Common myeloid progenitor, CD34-positive (primary cell): Measurements from ENCODE around the gene NDC1.
A peak's percentile ranks its signal among the peaks of the same experiment; 100 is the strongest.
"Not testable (repeated sequence)": the region's sequence is repeated elsewhere in the genome, so short reads cannot be mapped to it uniquely, and the experiment has no call there.

Source experiments
- CTCF ChIA-PET: fragments of 350-600 bp; sonication (Branson Sonifier 250); formaldehyde crosslinking; loops from one replicate; lab custom pipeline; 2021; ENCODE audit warnings: antibody characterized with exemption; lab: Charles Lee
- POLR2A ChIA-PET: fragments of 350-600 bp; sonication (Branson Sonifier 250); formaldehyde crosslinking; loops from one replicate; lab custom pipeline; 2021; ENCODE audit warnings: antibody characterized with exemption; lab: Charles Lee
- DNase-seq, 3 donors: peaks; one replicate each; pipeline versions ENCODE4 v3.0.0 to v3.0.0-alpha.2; 2013
- H3K27ac ChIP-seq, 2 experiments: 1 replicate in 1 of 2; 2 replicates in 1 of 2; pipeline ENCODE4 v1.7.0; 2013; ENCODE audit warnings: inconsistent platforms in 2 of 2, low read length in 2 of 2, mild to moderate bottlenecking in 2 of 2, low read depth in 1 of 2, moderate library complexity in 1 of 2; ENCODE audit not compliant: severe bottlenecking in 2 of 2, insufficient read depth in 1 of 2, poor library complexity in 1 of 2
- H3K27me3 ChIP-seq, 5 experiments: replicated peaks in 2 of 5; 1 replicate in 3 of 5; 2 replicates in 2 of 5; pipeline versions ENCODE4 v1.6.1 to v1.7.0; 2013; ENCODE audit warnings: low read length in 4 of 5, mild to moderate bottlenecking in 2 of 5, moderate library complexity in 2 of 5, inconsistent platforms in 1 of 5; ENCODE audit not compliant: insufficient read depth in 5 of 5, control insufficient read depth in 4 of 5
- H3K36me3 ChIP-seq, 4 experiments: 1 replicate in 2 of 4; 2 replicates in 2 of 4; pipeline versions ENCODE4 v1.6.1 to v1.7.0; 2013; ENCODE audit warnings: low read length in 3 of 4, control low read depth in 1 of 4, mild to moderate bottlenecking in 1 of 4; ENCODE audit not compliant: control insufficient read depth in 4 of 4, insufficient read depth in 4 of 4
- H3K4me1 ChIP-seq, 4 experiments: 1 replicate in 3 of 4; 2 replicates in 1 of 4; pipeline versions ENCODE4 v1.6.1 to v1.7.1; 2013; ENCODE audit warnings: low read length in 3 of 4, mild to moderate bottlenecking in 3 of 4, control low read depth in 1 of 4, inconsistent platforms in 1 of 4, moderate library complexity in 1 of 4; ENCODE audit not compliant: control insufficient read depth in 4 of 4, insufficient read depth in 4 of 4; ENCODE audit errors: control extremely low read depth in 1 of 4
- H3K4me3 ChIP-seq, 7 experiments: 1 replicate in 4 of 7; 2 replicates in 3 of 7; pipeline versions ENCODE4 v1.5.1 to v1.7.0; 2013; ENCODE audit warnings: mild to moderate bottlenecking in 7 of 7, low read length in 6 of 7, moderate library complexity in 6 of 7, inconsistent platforms in 2 of 7, low read depth in 2 of 7, control low read depth in 1 of 7; ENCODE audit not compliant: insufficient read depth in 4 of 7, control insufficient read depth in 1 of 7; ENCODE audit errors: extremely low read depth in 1 of 7
- H3K9me3 ChIP-seq, 5 experiments: 1 replicate in 4 of 5; 2 replicates in 1 of 5; pipeline versions ENCODE4 v1.6.1 to v1.7.1; 2013; ENCODE audit warnings: low read length in 4 of 5, mild to moderate bottlenecking in 2 of 5, inconsistent platforms in 1 of 5, low read depth in 1 of 5, moderate library complexity in 1 of 5; ENCODE audit not compliant: control insufficient read depth in 4 of 5, insufficient read depth in 2 of 5; ENCODE audit errors: control extremely low read depth in 1 of 5
- WGBS: methylation state at CpG from one replicate; pipeline ENCODE4 v1.1.5; 2013; ENCODE audit not compliant: insufficient coverage; 5-methylcytosine and 5-hydroxymethylcytosine counted together

The NDC1 gene

DNA sequence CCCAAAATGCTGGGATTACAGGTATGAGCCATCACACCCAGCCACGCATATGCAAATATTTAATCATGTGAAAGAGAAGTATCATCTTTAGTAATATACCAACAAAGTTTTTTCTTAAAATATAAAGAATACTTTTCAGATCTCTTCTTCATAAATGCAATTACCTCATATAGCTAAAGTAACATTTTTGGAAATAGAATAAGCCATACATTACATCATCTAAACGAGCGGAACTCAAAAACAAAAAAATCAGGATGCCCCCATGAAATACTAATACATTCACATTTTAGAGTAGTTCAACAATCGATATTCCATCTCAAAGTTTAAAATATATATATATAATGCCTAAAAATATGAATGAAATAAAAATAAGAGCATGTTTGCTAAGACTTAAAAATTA lies 4.7 kb downstream of the NDC1 start:
- CTCF ChIA-PET: interaction anchor here (1.1 to 1.5 kb wide), 2 partner anchors 13 to 24 kb away, joined by 4 to 5 read pairs; no protein-coding TSS in a partner anchor
- H3K9me3 ChIP-seq: no peaks in the 10 kb centered on the region
- no peak overlapping the region for H3K4me3 ChIP-seq
- H3K36me3 ChIP-seq: peaks cover 3 to 23% (median 5%) of the 10 kb centered on the region in 4 experiments
- DNase-seq: no peak
- POLR2A ChIA-PET: no interaction called here
- WGBS: no CpG with 5 or more reads among the region's 4 CpGs
- H3K27me3 ChIP-seq: no peaks in the 10 kb centered on the region
- H3K4me1 ChIP-seq: peaks cover 0 to 15% (median 6%) of the 10 kb centered on the region in 4 experiments
- no peak overlapping the region for H3K27ac ChIP-seq

DNA sequence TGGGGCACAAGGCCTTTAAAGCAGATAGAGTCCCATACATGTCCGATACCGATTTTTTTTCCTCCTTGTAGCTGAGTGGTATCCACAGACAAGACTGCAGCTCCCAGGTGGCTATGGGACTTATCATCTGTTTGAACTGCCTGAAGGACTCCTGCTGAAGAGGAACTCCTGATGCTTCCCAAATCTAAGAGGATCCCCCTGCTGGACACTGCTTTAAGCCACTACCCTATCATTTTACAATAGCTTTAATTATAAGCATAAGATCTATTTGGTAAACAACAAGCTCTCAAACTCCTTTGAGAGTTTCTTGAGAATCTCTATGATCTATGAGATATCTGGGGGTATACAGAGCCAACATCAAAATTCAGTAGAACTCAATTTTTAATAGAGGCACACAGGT lies 11.7 kb downstream of the NDC1 start:
- no peak overlapping the region for H3K4me3 ChIP-seq
- DNase-seq: peak in 2 of 3 donors; percentile 8 to 25
- no peaks in the 10 kb centered on the region for H3K4me1 ChIP-seq
- WGBS: 100% methylated on average over 2 of the region's 2 CpGs
- H3K27ac ChIP-seq: no peak overlapping the region
- peaks cover 10 to 62% (median 26%) of the 10 kb centered on the region in 4 experiments for H3K36me3 ChIP-seq
- H3K9me3 ChIP-seq: no peaks in the 10 kb centered on the region
- H3K27me3 ChIP-seq: no peaks in the 10 kb centered on the region
- ChIA-PET CTCF (interaction anchor here (0.9 to 1.3 kb wide), 4 partner anchors 72 to 133 kb away, joined by 3 to 4 read pairs (median 4); no protein-coding TSS in a partner anchor), POLR2A (interaction anchor here (0.6 kb wide), 1 partner anchor 107 kb away, joined by 3 read pairs; no protein-coding TSS in a partner anchor)

DNA sequence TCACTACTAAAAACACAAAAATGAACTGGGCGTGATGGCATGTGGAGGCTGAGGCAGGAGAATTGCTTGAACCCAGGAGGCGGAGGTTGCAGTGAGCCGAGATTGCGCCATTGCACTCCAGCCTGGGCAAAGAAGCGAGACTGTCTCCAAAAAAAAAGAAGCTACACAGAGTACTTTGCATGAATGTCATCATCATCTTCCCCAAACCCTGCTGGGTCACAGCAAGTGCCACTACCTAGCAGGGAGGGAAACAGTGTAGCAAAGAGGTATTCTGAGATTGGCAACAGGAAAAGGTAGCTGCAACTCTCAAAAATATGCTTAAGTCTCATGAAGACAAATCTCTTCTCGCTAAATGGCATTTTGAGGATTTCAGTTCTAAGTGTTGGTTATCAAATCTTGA lies 12.8 kb downstream of the NDC1 start:
- no peak for DNase-seq
- no peak overlapping the region for H3K27ac ChIP-seq
- H3K4me3 ChIP-seq: no peak overlapping the region
- no peaks in the 10 kb centered on the region for H3K9me3 ChIP-seq
- CTCF ChIA-PET: interaction anchor here (1.0 kb wide), 2 partner anchors 74 to 129 kb away, joined by 3 to 4 read pairs; no protein-coding TSS in a partner anchor
- H3K36me3 ChIP-seq: peaks cover 10 to 68% (median 29%) of the 10 kb centered on the region in 4 experiments
- POLR2A ChIA-PET: no interaction called here
- H3K27me3 ChIP-seq: no peaks in the 10 kb centered on the region
- H3K4me1 ChIP-seq: no peaks in the 10 kb centered on the region
- WGBS: 96% methylated on average over 6 of the region's 6 CpGs

DNA sequence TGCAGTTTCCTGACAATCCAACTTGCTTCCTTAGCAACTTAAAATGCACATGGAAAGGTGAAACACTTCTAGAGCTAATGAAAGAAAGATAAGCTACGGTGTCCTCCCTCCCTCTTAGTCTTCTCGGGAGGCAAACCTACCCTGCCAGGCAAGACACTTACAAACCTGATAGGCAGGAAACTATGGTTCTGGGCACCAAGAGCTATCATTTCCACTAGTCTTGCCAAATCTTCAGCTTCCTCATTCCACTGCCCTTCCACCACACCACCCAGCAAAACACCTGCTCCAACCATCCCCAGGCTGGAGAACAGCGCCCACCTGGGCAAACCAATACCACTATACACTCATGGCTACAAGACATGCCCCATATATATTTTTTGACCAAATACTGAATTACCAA lies 15.2 kb downstream of the NDC1 start:
- ChIA-PET POLR2A (interaction anchor here (0.6 kb wide), 1 partner anchor 181 kb away, joined by 3 read pairs; no protein-coding TSS in a partner anchor), CTCF (interaction anchor here (1.0 kb wide), 1 partner anchor 18 kb away, joined by 3 read pairs; no protein-coding TSS in a partner anchor)
- Histone ChIP-seq H3K4me3 (no peak overlapping the region), H3K36me3 (peaks cover 8 to 65% (median 28%) of the 10 kb centered on the region in 4 experiments), H3K27ac (no peak overlapping the region), H3K9me3 (no peaks in the 10 kb centered on the region), H3K4me1 (no peaks in the 10 kb centered on the region), H3K27me3 (no peaks in the 10 kb centered on the region)
- WGBS: 90% methylated on average over 2 of the region's 3 CpGs
- DNase-seq: peak in 1 of 3 donors; percentile 7

DNA sequence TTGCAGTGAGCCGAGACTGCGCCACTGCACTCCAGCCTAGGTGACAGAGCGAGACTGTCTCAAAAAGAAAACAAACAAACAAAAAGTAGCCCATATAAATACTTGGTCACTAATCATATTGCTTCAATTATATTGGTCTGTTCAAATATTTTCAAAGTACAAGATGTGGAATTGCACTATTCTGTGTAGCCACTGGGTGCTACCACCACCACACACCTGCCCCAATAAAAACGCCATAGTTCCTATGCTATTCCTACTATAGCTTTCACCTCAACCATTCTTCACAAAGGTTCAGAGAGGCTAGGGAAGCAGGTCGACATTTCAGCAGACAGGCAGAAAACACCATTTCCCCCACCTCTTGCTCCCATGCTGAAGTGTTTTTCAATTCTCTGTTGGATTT lies 16.7 kb downstream of the NDC1 start:
- H3K36me3 ChIP-seq: peaks cover 10 to 61% (median 33%) of the 10 kb centered on the region in 4 experiments
- DNase-seq: no peak
- 93% methylated on average over 3 of the region's 5 CpGs for WGBS
- no peaks in the 10 kb centered on the region for H3K4me1 ChIP-seq
- no peaks in the 10 kb centered on the region for H3K27me3 ChIP-seq
- H3K27ac ChIP-seq: no peak overlapping the region
- H3K4me3 ChIP-seq: no peak overlapping the region
- CTCF ChIA-PET: interaction anchor here (0.8 to 1.7 kb wide), 3 partner anchors 10 to 41 kb away, joined by 3 to 6 read pairs (median 5); no protein-coding TSS in a partner anchor
- H3K9me3 ChIP-seq: no peaks in the 10 kb centered on the region
- POLR2A ChIA-PET: no interaction called here

DNA sequence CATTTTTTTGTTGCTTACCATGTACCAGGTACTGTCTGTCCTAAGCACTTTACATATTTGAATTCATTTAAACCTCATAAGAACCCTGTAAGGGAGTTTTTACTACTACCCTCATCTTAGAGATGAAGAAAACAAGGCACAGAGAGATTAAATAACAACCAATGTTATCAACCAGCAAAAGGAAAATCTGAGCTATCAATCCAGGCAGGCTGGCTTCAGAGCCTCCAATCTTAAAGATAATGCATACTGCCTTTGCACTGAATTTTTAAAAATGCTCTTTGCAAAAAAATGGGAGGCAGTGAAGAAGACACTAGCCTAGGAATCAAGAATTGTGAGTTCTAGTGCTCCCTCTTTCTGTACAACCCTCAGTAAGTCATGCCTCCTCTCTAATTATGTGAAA lies 18.7 kb downstream of the NDC1 start:
- Histone ChIP-seq H3K27me3 (no peaks in the 10 kb centered on the region), H3K27ac (no peak overlapping the region), H3K9me3 (no peaks in the 10 kb centered on the region), H3K36me3 (peaks cover 8 to 41% (median 27%) of the 10 kb centered on the region in 4 experiments), H3K4me3 (no peak overlapping the region), H3K4me1 (no peaks in the 10 kb centered on the region)
- POLR2A ChIA-PET: no interaction called here
- no peak for DNase-seq
- CTCF ChIA-PET: interaction anchor here (1.0 kb wide), 1 partner anchor 10 kb away, joined by 4 read pairs; no protein-coding TSS in a partner anchor

DNA sequence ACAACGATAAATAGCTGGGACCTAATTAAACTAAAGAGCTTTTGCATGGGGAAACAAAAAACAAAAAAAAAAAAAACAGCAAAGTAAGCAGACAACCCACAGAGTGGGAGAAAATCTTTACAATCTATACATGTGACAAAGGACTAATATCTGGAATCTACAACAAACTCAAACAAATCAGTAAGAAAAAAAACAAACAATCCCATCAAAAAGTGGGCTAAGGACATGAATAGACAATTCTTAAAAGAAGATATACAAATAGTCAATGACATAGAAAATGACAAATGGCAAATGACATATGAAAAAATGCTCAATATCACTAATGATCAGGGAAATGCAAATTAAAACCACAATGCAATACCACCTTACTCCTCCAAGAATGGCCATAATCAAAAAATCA lies 21.5 kb downstream of the NDC1 start:
- H3K27me3 ChIP-seq, H3K27ac ChIP-seq, POLR2A ChIA-PET, H3K4me3 ChIP-seq, DNase-seq, H3K9me3 ChIP-seq, CTCF ChIA-PET, H3K4me1 ChIP-seq: not testable (repeated sequence)
- WGBS: no CpG with 5 or more reads among the region's 1 CpG
- peaks cover 6 to 48% (median 22%) of the 10 kb centered on the region in 4 experiments for H3K36me3 ChIP-seq
